ENCODE data around the gene GLI3. TPM values are rescaled to one million over a fixed set of nuclear protein-coding genes. Genes with fewer than 3 reads are reported as not detected.

The GLI3 gene
- total and polyA plus RNA-seq, 2 of the 8 experiments (the other 6 are each of a cell fraction or from before 2014, with no cell fraction given) = 8.0 to 31.1 TPM

- TF ChIP-seq EP300 (IDR thresholded peaks at IDR 0.05; ENCODE audit: borderline replicate concordance in 1 of 2, low read depth in 2 of 2, low read length in 2 of 2) (no peak), JUN (IDR thresholded peaks at IDR 0.05; ENCODE audit: low read depth, low read length) (no peak), HDAC6 (IDR thresholded peaks at IDR 0.05; ENCODE audit: low read depth, low read length) (no peak)
Measured at GRCh38 chr7:42180806-42181205, 56.2 kb downstream of the GLI3 start (continued).
